ENCODE results near the gene OTX2.
A peak's percentile ranks its signal among the peaks of the same experiment; 100 is the strongest.

The OTX2 gene

DNA sequence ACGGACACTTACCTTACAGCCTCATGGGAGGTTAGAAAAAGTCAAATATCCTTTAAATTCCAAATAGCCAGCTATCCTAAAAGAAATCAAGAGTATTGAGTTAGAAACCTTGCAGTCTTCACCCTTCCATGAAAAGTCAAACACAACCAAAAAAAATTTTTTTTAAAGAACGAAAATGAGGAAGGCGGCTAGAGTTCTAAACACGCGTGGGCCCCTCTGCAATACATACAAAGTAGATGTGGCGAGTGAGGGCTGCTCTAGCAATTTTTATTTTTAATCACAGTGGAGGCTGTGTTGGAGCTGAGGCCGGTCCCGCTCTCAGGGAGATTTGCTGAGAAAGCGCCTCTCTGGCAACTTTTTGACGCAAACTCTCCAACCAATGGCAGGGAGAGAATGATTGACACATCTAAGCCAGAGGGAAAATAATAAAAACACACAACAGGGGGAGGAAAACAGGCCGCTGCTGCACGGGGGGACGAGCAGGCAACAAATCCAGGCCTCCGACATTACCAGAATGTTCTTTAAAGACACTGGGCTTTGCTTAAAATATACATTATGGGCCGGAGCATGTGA, at the start of gene OTX2:
TSS of gene OTX2 (minus strand) at position 333 of the 573 bp plus-strand sequence. CDS start 5,023 bp downstream, outside the sequence.
- no peak for DNase-seq

DNA sequence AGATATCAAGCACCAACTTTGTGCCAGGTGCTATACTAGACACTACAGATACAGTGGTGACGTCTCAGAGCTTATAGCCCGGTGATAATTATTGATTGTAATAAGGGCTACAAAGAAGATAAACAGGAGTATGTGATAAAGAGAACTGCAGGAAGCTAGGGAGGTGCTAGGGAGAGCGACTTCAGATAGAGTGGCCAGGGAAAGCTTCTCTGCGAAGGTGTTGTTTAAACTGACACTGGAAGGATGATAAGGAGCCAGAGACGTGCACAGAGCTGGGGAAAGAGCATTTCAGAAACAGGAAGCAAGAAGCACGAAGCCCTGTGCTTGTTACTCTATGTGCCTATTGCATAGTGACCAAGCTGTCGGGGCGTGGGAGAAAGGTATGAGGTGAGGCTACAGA, 48.1 kb upstream of the OTX2 start:
- DNase-seq, result no peak

DNA sequence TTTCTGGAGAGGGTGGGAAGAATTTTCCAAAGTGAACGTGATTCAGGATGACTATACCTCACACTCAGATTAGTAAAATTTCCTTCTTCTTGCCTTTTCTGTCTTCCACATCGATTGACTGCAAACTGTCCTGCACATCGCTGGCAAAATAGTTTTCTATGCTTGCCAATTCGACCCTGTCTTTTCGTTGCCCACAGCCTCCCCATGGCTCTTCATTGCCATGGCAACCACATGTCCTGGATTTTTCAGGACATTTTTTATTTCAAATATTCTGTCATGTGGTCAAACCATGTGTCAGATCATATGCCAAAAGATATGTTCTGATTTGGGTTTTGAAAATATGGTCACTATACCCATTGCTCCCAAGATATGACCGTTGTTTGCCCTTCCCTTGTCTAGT, 46.9 kb upstream of the OTX2 start:
- DNase-seq, result no peak

DNA sequence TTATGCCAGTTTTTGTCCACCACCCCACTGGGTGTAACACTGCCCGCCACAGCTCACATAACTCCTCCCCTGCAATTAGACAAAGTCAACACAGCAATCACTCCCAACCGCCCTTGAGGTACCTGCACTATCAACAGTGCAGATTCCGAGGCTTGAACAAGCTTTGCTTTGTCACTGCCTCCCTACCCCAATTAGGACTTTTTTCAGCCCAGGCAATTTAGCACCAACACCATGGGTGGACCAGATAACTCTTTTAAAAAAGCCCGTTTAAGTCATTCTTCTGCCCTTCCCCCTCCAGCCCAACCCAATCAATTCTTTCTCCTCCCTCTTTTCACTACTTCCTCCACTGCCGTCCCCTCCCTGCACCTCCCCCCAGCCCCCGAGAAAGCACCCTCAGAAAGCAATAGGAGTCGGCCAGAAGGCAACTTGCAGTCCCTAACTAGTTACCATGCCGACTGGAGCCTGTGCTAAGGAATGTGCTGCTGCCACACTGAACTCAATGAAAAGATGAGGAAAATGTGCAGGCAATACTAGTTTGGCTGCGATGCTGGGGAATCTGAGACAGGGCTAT, 45.7 kb upstream of the OTX2 start:
- no peak for DNase-seq

DNA sequence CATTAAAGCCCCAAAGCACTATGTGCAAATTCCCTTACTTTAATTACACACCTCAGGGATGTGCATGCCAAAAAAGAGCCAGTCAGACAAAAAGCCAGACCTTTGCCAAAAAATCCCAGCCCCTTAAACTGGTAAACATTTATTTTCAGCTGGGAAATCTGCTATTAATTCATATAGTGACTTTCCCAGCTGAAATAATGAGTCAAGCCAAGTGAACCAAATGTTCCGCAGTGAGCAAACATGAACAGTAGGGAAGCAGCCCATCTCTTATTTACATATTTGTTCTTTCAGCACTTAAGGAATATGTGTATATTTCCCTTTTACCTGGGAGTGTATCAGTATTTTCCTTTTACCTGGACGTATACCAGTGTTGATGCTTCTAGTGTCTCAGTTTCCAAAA, 44.0 kb upstream of the OTX2 start:
- DNase-seq, result no peak

DNA sequence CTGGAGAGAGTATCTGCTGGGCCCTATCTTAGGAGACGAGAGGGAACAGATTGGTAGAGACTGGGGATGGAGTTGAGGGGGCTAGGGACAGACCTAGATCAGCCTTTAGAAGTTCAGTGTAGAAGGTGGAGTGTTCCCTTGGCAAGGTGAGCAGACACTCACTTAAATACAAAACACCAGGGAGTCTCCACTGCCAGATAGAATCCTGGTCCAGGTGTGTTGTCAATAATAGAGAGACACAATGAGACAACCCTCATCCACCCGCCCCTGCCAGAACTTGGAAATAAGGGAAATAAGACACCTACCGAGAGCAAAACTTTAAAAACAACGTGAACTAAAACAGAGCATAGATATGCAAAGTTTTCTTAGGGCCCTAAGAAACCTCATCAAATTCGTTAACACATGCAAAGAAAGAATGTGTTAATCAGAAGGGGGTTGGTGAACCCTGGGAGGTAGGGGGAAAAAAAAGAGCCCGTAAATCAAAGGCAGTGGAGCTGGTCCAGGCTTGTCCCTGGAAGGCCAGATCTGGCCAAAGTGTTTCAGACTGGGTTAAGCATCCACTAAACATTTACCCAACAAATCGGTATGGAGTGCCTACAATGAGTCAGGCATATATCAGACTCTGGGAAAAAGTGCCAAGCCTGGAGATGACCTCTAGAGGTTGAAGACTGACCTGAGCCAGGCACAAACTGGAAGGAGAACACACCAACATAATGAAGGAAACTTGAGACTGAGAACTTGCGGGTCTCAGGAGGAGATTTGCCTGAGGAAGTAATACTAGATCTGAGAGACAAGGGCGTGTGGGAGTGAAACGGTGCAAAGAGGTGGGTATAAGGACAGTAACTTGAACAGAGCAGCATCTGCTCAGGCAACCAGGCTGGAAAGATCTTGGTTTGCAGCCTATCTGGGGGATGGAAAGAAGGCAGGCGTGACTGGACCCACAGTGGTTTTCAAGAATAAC, 37.0 kb upstream of the OTX2 start:
- DNase-seq, result no peak

DNA sequence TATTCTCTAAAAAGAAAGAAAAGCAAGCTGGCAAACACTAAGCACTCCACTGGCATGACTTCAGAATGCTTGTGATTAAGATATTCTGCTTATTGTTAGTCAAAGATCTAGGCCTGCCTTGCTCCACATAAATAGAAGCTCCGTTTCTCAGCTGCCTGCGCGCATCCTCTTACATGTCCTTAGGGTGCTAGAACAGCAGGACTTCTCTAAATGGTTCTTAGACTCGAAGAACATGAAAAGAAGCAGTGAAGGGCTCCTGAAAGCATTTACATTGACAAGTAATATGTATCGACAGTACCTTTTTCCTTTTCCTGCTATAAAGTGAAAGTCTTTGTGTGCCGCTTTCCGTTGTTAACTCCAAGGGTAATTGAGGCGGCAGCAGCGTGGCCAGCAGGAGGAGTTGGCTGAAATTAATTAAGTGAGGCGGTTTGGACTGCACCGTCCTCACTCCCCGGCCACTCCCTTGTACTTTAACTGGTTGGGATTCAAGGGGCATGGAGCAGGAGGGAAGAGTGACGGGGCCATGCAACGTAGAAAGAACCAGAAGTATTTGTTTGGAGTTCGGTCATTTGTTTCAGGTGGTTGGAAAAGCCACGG, 34.2 kb upstream of the OTX2 start:
- no peak for DNase-seq

DNA sequence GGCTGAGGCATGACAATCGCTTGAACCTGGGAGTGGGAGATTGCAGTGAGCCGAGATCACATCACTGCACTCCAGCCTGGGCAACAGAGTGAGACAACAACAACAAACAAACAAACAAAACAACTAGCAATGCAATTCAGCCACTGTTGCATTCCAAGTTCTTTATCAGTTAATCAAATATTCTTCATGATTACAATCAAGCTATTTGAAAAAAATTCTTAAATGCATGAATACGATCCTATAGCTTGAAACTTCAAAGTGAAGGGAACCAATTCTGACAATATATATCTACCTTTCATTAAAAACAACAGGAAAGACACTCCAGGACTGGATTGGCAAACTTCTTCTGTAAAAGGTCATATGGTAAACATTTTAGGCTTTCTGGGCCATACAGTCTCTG, 31.3 kb upstream of the OTX2 start:
- DNase-seq, result no peak

DNA sequence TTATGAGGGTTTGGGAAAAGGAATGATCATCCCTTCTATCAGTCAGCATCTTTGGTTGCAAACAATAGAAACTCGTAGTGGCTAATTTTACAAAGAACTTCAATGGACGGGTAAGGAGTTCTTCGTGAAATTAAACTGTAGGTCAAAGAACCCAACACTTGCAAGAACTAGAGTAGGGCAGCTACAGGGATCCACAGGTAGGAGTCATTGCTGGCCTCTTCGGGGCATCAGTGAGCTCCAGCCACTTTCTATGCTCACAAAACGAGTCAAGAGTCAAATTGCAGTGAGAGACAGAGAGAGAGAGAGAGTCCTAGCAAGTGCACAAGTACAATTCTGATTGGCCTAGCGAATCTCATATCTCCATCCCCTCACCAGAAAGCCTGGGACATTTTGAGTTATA, 29.9 kb upstream of the OTX2 start:
- no peak for DNase-seq

DNA sequence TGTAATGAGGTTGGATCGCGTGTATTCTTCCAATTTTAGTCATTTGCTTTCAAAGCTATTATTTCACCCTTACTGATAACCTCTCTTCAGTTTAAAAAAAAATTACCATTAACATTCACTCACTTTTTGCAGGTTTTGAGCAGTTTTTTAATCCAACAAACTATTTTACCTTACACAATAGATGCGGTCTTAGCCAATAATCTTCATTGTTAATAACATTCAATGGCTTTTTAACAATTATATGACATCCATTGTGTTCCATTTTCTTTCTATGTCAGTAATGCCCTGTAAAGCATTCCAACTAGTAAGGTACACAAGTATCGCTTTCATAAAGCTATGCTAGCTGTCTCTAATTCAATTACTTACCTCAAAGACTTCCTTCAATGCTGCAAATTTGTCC, 18.9 kb upstream of the OTX2 start:
- DNase-seq, result no peak

DNA sequence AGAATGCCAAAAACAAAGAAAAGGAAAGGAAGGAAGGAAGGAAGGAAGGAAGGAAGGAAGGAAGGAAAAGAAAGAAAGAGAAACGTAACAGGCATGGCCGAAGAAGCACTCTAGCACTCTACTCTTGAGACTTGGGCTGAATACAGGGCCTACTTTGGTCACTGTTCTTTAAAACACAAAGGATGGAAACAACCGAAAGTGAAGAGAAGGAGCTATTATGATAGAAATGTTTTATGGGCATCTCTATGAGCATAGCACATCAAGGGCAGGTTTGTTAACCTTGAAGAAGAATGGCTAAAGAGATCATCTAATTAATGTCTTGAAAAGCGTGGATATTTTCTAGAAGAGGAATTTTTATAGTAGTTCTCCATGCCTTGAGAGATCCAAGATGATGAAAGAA, 15.9 kb upstream of the OTX2 start:
- no peak for DNase-seq

DNA sequence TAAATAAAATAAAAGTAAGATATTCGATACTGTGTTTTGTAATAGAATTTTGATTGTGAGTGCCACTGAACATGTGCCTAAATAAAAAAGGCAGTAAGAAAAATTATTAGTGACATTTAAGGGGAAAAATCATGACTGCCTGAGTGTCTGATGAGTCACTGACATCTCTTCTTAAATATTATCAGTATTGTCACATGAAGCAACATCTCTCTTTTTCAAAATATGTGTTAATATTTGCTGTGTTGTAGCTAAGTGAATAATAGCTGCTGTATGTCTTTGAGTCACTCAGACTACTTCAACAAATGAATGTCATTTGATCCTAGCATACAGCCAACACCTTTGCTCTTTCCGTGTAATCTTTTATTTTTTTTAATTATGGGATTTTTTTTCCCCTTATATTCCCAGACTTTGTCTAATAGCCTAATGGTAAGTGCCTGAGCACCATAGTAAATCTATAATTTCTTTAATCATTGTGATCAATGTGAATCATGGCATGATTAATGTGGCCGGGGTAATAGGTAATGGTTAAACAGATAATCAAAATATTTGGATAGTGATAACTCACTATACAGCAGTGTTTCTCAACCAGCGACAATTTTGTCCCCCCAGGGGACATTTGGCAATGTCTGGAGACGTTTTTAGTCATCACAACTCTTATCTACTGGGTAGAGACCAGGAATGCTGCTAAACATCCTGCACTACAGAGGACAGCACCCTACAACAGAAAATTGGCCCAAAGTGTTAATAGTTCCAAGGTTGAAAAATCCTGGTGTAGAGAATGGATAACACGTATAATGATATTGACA, 11.7 kb upstream of the OTX2 start:
- no peak for DNase-seq

DNA sequence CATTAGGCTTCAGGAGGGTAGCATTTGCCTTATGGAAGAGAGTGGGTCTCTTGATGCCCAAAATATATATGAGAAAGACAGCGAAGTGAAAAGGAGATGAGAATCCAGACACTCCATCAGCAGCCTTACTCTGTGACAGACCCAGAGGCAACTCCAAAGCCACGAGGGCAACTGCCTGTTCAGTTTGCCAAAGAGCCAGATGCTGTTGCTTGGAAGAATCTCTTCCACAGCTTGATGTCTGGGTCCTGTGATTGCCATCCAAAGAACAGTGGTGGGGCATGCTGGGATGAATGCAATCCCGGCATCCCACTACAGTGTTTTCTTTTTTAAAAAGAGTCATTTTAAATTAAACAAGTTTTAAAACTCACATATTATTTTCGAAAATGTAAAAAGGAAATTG, 10.9 kb upstream of the OTX2 start:
- DNase-seq, result peak; percentile 17

DNA sequence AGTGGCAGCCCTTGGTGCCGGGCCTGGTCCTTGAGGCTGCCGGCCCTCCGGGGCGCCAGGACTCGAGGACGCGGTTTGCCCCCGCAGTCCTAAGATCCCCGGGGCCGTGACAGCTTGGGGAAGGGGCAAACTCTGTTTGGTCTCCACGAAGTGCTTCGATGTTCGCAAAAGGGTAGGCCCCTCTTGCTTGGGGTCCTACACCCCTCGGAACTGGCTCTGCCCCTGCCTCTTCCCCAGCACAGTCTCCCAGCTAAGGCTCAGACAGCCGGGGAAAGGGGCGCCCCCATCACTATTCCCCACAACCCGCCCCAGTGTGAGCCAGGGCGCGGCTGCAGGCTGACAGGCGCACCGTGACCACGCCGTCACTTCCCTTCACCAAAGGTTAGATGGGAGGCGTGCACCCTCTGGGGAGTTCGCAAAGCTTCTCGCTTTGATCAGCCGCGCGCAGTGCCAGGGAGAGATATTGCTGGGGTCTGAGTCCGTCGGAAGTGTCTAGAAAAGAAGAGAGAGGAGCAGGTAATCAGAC, 7.2 kb upstream of the OTX2 start:
- DNase-seq, result no peak

DNA sequence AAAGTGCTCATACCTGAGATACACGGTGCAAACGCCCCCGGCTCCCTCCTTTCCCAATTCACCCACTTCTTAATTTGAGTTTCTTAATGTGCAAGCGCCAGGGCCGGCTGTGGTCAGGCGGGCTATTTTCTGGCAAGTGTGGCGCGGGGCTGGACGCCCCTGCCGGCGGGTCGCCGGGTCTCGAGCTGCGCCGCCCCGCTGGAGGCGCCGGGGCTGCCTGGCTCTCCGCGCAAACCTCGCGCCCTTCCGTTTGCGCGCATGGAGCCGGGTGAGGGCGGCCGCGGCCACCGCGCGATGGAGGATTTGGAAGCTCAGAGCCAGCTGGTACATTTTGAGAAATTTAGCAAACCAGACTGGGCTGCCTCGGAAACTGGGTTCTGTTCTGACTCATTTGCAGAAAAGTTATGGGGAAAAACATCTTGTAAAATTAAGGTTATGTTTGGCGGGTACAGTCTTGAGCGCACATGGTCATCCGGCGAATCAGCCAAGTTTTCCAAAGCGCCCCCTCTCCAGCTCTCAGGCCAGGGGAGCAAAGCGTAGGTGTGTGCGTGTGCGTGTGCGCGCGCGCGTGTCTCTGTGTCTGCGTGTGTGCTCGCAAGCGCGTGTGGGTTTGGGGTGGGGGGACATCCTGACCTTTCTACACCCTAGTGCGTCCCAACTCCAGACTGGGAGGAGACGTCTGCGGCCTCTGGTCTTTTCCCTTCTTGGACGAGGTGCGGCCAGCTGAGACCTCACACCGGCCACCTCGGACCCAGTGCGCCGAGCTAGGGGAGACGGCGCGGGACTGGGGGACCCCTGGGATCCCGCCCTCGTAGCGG, 6.5 kb upstream of the OTX2 start:
- no peak for DNase-seq

DNA sequence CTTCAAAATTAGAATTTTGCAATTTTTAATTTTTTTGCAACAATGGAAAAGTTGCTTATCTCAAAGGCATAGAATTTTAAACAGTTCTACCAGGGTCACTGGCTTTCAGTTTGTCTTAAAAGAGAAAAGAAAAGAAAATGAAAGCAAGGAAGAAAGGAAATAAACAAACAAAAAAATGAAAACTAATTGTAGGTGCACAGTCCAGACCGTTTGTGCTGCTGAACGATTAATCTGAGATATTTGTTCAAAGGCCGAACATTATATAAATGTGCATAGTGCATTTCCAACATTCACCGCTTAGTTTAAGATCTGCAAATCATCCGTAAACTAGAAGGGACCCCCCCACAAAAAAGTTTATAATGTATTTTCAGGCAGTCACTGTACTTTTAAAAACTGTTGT, 5.5 kb upstream of the OTX2 start:
- no peak for DNase-seq

DNA sequence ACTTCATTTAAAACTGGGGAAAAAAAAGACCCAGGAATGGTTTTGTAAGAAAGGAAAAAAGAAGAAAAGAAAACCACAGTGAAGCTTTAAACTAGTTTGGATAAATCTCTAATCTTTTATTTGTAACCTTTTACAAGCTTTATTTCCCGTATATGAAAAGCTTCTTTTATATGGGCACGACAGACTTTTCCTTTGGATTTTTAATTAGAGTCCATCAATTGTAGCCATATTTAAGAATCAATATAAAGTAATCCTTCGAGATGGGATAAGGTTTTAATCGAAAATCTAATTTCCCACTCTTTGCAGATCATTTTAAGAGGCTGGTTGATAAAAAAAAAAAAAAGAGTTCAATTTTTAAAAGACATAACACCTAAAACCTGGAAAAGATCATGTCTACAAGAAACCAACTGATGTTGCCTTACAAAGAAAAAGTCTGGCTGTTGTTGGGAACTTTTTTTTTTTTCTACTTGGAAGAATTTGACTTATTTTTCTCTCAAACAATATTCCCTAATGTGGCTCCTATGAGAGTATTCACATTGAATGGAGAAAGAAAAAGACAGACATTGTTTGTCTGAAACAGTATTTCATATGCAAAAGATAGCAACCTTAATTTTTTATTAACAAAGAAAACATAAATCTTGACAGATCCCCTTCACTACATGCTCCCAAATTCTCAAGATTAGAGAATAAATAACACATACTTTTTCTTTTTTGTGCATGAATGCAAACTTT, 4.9 kb upstream of the OTX2 start:
- DNase-seq, result no peak

DNA sequence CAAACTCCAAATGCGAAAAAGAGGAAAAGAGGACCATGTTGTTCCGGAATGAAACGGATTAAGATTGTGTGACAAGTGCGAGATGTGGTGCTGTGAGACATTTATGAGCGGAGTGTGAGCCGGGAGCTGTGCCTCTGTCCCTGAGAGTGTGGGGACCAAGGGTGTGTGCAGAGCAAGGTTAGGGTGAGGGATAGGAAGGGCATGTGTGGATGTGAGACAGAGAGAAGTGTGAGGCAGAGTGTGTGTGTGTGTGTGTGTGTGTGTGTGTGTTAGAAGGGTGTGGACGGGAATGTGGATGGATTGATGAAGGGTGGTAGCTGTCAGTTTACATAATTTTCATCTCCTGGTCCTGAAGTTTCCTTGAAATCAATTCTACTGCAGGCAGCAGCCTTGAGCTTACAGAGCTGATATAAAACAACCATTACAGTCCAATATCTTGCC, 4.3 kb upstream of the OTX2 start:
- DNase-seq, result no peak

DNA sequence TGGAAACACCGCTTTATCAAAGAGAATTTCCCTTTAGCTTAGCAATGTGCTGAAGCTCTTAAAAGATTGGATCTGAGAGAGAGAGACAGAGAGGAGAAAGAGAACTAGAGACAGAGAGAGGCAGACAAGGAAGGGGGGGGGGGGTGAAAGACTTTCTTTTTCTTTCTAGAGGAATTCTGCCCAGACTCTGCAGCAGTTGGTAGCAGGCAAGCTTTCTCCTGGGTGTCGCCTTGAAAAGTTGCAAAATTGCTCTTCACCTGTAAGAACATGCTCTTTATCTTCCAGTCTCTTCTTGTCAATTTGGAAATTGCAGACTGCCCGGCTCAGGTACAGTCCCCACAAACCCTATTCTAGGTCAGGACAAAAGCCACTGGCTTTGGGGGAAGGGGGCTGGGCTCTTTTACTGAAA, 2.9 kb upstream of the OTX2 start:
- DNase-seq, result no peak

DNA sequence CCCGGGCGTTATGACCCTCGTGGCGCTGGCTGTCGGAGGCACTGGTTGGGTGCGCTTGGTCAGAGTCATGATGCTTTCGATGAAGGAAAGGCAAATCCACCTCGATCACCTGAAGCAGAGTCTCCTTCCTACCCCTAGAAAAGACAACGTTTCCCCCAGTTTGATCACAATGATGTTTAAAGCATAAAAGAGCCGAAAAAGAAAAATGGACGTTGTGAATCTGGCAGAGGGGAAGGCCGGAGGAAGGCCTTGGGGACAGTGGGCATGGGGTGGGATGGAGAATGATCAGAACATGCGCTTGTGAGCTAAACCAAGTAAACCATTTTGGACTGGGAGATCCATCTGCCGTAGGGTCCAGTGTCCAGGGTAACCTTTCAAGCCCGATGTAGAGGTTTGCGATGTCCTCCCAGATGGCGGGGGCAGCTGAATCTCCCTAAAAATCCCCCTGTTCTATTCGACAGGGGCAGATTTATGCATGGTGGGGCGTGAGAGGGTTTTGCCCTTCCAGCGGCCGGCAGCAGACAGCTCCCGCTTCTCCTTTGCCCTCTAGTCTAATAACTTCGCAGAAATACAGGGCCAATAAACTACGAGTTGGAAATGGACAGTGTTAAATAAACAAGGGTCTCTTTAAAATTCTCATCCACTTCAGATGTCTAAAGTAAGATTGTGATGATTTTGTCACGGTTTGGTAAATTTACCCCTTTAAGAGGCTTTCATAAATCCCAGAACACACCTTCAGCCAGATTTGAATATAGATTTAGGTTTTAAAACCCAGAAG, 2.3 kb upstream of the OTX2 start:
- no peak for DNase-seq

Measured in NCI-H2171 (cell line).